ENCODE data around the gene SRGAP2. TPM values are rescaled to one million over a fixed set of nuclear protein-coding genes. Genes with fewer than 3 reads are reported as not detected.
"Not testable (repeated sequence)": the region's sequence is repeated elsewhere in the genome, so short reads cannot be mapped to it uniquely, and the experiment has no call there.

Gene SRGAP2
- polyA plus RNA-seq, 12 donors, result 58.8 to 88.3 (median 76.3) TPM; not detected in 1

DNA sequence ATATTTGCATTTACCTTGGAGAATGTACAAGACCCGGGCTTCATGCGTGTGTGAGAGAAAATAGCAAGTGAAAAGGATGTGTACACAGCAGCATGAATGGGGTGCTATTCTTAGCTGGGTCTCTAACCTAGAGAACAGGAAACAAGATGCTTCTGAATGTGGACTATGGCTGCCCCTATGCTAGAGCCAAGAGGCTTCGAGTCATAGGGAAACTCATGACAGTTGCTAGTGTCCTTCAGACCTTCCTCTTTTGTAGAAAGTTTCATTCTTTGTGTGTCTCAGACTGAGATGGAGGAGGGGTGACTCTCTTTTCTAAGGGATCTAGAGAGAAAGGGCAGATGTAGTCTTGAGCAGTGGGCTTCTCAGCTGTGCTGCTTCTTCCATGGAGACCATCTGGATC is 40.0 kb downstream of the SRGAP2 start:
- DNase-seq, result not testable (repeated sequence)

DNA sequence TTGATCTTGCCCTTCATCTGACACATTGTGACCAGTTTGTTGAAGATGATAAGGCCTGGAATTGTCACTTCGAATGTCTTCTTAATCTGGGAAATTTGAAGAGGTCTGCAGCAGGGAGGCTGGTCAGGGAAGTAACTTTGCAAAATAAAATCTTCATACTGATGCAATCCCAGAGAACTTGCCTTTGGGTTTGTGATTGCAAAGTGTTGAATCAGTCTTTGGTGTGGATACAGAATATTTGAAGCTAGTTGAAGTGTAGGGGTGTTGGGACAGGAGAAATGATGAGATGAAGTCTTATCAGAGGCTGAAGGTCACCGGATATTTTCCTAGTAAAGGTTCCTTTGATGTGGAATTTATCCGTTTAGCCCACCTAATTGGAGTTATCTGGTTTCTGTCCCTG is 42.1 kb downstream of the SRGAP2 start:
- DNase-seq, result not testable (repeated sequence)

DNA sequence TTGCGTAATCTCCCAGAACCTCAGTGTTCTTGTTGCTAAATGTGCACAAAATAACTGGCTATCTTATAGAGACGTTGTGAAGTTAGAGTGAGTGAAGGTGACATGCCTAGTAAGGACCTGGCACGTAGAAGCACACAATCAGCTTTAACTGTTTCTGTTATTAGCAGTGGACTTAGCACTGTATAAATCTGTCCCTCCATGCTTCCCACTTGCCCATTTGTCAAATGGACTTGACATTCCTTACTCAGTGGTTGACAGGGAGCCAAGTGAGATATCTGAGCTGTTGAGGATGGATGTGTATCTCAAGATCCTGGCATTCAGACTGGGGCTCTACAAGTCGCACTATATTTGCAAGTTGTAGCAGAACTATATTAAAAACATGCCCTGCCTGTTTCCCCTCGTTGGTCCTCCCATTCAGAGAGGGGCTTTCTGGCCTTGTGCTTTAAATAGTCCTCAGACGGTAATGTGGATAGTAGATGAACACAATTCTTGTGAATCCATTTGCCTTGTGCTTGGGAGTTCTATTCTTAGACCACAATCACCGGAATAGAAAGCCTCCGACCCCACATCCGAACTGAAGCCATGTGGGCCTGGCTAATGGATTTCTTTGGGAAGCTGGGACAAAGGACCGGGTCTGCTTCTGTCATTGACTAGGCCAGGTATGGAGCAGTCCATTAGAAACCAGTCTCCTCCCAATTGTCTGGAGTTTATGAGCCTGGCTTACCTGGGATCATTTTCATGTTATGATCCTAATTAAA is 43.0 kb downstream of the SRGAP2 start:
- not testable (repeated sequence) for DNase-seq

DNA sequence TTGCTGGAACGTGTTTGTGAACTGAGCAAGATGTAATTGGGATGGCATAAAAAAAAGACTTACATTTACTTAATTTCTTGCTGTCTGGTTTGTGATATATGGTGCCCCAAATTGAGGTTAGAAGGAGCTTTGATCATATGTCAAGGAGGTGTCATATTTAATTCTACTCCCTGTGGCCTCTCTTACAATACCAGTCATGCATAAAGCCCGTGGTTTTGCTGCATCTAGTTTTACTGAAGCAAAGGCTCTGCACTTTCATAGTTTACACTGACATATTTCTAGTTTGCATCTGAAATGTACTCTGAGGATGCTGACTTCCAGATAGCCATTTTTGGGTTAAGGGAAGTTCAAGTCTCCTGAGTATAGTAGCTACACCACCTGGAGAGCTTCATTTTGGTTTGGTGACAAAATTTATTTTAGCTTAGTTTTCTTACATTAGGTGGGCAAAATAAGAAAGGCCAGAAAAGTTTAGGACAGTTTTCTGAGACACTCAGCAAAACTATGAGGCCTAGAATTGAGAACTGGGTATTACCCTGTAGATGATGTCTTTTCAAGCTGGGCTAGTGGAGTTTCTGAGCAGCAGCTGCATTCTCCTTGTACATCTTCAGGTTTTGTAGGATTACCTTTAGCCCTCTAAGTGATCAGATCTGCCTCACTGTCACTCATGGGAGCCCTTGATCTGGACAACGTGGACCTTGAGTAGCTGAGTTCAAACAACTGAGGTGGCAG is 47.8 kb downstream of the SRGAP2 start:
- DNase-seq, result not testable (repeated sequence)

DNA sequence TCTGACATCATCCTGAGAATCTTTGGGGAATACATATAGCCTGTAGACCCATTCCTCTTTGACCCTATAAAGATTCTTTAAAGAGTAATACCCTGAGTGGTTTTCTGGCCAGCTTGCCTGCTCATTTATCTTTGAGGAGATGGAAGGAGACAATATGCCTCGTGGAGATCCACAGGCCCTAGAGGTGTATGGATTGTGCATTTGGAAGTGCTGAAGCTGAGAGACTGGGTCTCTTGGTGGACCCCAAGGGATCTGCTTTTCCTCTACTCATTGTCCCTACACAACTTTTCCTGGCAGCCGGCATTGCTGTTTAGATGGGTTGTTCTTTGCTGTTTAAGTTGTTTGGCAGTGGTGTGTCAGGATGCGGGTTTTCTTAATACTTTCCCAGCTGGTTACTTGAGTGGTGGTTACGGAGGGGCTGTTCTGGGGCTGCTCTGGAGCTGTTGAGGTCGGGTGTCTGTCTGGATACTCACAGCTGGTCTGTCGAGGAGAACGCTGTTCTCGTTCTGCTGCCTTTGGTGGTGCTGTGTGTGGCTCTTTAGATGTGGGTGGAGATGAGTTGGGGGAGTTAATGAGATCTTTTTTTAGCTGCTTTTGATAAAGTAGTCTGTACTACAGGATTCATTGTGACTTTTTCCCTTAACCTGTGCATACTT is 49.5 kb downstream of the SRGAP2 start:
- peak; percentile 2 for DNase-seq

Other genes starting within 250 kb of the SRGAP2 start
- gene RAB7B, start 200.1 kb upstream of the SRGAP2 start, polyA plus RNA-seq (ENCODE audit: insufficient read length in 12 of 12), result 10 to 100 TPM in 5 of 12 donors, 1 to 10 TPM in 6, not detected in 1; 8.7 to 19.4 (median 10.0) TPM
- under 1 TPM in 10 of 12 donors, not detected in 2; 0.07 to 0.98 (median 0.26) TPM for gene CTSE, start 179.6 kb upstream of the SRGAP2 start, polyA plus RNA-seq (ENCODE audit: insufficient read length in 12 of 12)
- gene RHEX, start 150.4 kb upstream of the SRGAP2 start, polyA plus RNA-seq (ENCODE audit: insufficient read length in 12 of 12), result 1 to 10 TPM in 3 of 12 donors, under 1 TPM in 6, not detected in 3; 0.26 to 3.7 (median 0.51) TPM
- under 1 TPM in 10 of 12 donors, not detected in 2; 0.19 to 0.59 (median 0.34) TPM for gene AVPR1B, start 86.2 kb upstream of the SRGAP2 start, polyA plus RNA-seq (ENCODE audit: insufficient read length in 12 of 12)
- 1 to 10 TPM in 10 of 12 donors, not detected in 2; 3.1 to 5.4 (median 4.5) TPM for gene FAM72A, start 702 bp upstream of the SRGAP2 start, polyA plus RNA-seq (ENCODE audit: insufficient read length in 12 of 12)